Suprapubic skin (tissue), 4 donors: ENCODE measurements around the gene NINL. TPM values are rescaled to one million over a fixed set of nuclear protein-coding genes. Genes with fewer than 3 reads are reported as not detected.

Experiments used
- DNase-seq, 2 donors: peaks; one replicate each; pipeline ENCODE4 v3.0.0-alpha.2; 2019; ENCODE audit warnings: low spot score in 2 of 2
- H3K27ac ChIP-seq: fragments of 200-600 bp; sonication (generic); one replicate; pipeline ENCODE4 v1.5.1; 2019
- H3K27me3 ChIP-seq: fragments of 200-600 bp; sonication (generic); one replicate; pipeline ENCODE4 v1.5.1; 2019
- H3K36me3 ChIP-seq: fragments of 200-600 bp; sonication (generic); one replicate; pipeline ENCODE4 v1.5.1; 2019
- H3K4me1 ChIP-seq: fragments of 200-600 bp; sonication (generic); one replicate; pipeline ENCODE4 v1.5.1; 2019
- H3K4me3 ChIP-seq: fragments of 200-600 bp; sonication (generic); one replicate; pipeline ENCODE4 v1.5.1; 2019; ENCODE audit warnings: mild to moderate bottlenecking
- H3K9me3 ChIP-seq: fragments of 200-600 bp; sonication (generic); one replicate; pipeline ENCODE4 v1.5.1; 2019
- EP300 ChIP-seq: sonication (generic); formaldehyde crosslinking; IDR thresholded peaks from one replicate; pipeline ENCODE4 v1.6.1; 2017; ENCODE audit warnings: antibody characterized with exemption
- POLR2A ChIP-seq, 2 donors: fragments of 450-650 bp; IDR thresholded peaks; one replicate each; pipeline ENCODE4 v1.6.1; 2017; ENCODE audit warnings: antibody characterized with exemption in 2 of 2, mild to moderate bottlenecking in 2 of 2, moderate library complexity in 2 of 2
- POLR2AphosphoS5 ChIP-seq, 3 donors: sonication (generic); formaldehyde crosslinking; IDR thresholded peaks; one replicate each; pipeline ENCODE4 v1.6.1; 2017; ENCODE audit warnings: antibody characterized with exemption in 3 of 3
- WGBS: methylation state at CpG from one replicate; pipeline ENCODE4 v1.1.5; 2018; 5-methylcytosine and 5-hydroxymethylcytosine counted together
- total RNA-seq, 4 donors: library from RNA; depleted of rRNA; stranded (reverse); fragments of >200 nt; gene quantifications; one replicate each; pipeline ENCODE4 v1.1.0, GENCODE V29; 2016
- TF ChIP-seq, protein P1 (sequence below), 2 donors: fragments of 200-600 bp in 1 of 2; fragments of 450-650 bp in 1 of 2; sonication (generic) in 1 of 2; IDR thresholded peaks; one replicate each; pipeline ENCODE4 v1.5.1; 2016 to 2019; ENCODE audit warnings: antibody characterized with exemption in 2 of 2, mild to moderate bottlenecking in 1 of 2, moderate library complexity in 1 of 2

The NINL gene
- total RNA-seq, 4 donors from 2014 or later = 2.0 to 6.9 (median 2.6) TPM

DNA sequence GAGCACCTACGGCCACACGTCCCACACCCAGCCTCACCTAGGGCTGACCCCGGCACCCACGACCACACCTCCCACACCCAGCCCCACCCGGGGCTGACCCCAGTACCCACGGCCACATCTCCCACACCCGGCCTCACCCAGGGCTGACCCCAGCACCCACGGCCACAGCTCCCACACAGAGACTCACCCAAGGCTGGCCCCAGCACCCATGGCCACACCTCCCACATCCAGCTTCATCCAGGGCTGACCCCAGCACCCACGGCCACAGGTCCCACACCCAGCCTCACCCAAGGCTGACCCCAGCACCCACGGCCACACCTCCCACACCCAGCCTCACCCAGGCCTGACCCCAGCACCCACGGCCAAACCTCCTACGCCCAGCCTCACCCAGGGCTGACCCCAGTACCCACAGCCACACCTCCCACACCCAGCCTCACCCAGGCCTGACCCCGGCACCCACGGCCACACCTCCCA lies 36.7 kb downstream of the NINL start:
- no peaks in the 10 kb centered on the region for H3K36me3 ChIP-seq
- no peak overlapping the region for H3K27ac ChIP-seq
- peaks cover 10% of the 10 kb centered on the region for H3K4me1 ChIP-seq
- 69% methylated on average over 12 of the region's 14 CpGs for WGBS
- DNase-seq = no peak
- H3K4me3 ChIP-seq = no peak overlapping the region
- H3K27me3 ChIP-seq = no peaks in the 10 kb centered on the region
- H3K9me3 ChIP-seq = no peaks in the 10 kb centered on the region
- TF ChIP-seq POLR2AphosphoS5 (IDR thresholded peaks at IDR 0.05) (no peak), EP300 (no peak), POLR2A (IDR thresholded peaks at IDR 0.05) (no peak)
- TF ChIP-seq, protein P1, sequence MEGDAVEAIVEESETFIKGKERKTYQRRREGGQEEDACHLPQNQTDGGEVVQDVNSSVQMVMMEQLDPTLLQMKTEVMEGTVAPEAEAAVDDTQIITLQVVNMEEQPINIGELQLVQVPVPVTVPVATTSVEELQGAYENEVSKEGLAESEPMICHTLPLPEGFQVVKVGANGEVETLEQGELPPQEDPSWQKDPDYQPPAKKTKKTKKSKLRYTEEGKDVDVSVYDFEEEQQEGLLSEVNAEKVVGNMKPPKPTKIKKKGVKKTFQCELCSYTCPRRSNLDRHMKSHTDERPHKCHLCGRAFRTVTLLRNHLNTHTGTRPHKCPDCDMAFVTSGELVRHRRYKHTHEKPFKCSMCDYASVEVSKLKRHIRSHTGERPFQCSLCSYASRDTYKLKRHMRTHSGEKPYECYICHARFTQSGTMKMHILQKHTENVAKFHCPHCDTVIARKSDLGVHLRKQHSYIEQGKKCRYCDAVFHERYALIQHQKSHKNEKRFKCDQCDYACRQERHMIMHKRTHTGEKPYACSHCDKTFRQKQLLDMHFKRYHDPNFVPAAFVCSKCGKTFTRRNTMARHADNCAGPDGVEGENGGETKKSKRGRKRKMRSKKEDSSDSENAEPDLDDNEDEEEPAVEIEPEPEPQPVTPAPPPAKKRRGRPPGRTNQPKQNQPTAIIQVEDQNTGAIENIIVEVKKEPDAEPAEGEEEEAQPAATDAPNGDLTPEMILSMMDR (IDR thresholded peaks at IDR 0.05) = no peak

DNA sequence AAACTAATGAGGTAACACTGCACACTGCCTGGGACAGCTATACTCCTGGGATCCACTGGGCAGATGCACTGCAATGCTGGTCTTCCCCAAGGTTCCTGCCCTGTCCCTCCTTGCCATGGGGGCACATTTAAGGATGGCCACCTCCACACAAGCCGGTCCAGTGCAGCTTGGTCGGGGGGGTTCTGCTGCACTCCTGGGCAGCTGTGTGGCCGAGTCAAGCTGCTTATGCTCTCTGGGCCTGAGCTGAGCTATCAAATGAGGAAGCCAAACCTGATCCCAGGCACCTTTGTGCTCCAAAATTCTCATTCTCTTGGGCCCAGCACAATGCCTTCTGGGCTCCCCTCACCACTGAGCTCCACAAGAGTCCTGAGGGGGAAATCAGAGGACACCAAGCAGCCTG lies 37.3 kb downstream of the NINL start:
- Histone ChIP-seq H3K36me3 (no peaks in the 10 kb centered on the region), H3K27ac (no peak overlapping the region), H3K9me3 (no peaks in the 10 kb centered on the region), H3K4me1 (peaks cover 7% of the 10 kb centered on the region), H3K27me3 (no peaks in the 10 kb centered on the region), H3K4me3 (no peak overlapping the region)
- no peak for TF ChIP-seq POLR2AphosphoS5 (IDR thresholded peaks at IDR 0.05)
- no peak for TF ChIP-seq POLR2A (IDR thresholded peaks at IDR 0.05)
- no peak for TF ChIP-seq EP300
- DNase-seq = no peak
- 67% methylated on average over 3 of the region's 3 CpGs for WGBS

- Histone ChIP-seq H3K4me3 (no peak overlapping the region), H3K27me3 (no peaks in the 10 kb centered on the region), H3K27ac (no peak overlapping the region), H3K9me3 (no peaks in the 10 kb centered on the region), H3K4me1 (peaks cover 7% of the 10 kb centered on the region), H3K36me3 (no peaks in the 10 kb centered on the region)
- TF ChIP-seq, protein P1 (IDR thresholded peaks at IDR 0.05) = no peak
- TF ChIP-seq POLR2A (IDR thresholded peaks at IDR 0.05) (no peak), EP300 (no peak), POLR2AphosphoS5 (IDR thresholded peaks at IDR 0.05) (no peak)
- WGBS = 77% methylated on average over 4 of the region's 4 CpGs
- DNase-seq = no peak
Measured at GRCh38 chr20:25547063-25547462, 38.3 kb downstream of the NINL start.

GRCh38 chr20:25546048-25546447 lies 39.3 kb downstream of the NINL start:
- peaks cover 7% of the 10 kb centered on the region for H3K4me1 ChIP-seq
- no peaks in the 10 kb centered on the region for H3K27me3 ChIP-seq
- H3K36me3 ChIP-seq = no peaks in the 10 kb centered on the region
- 84% methylated on average over 4 of the region's 4 CpGs for WGBS
- H3K4me3 ChIP-seq = no peak overlapping the region
- TF ChIP-seq POLR2A (IDR thresholded peaks at IDR 0.05) (no peak), EP300 (no peak), POLR2AphosphoS5 (IDR thresholded peaks at IDR 0.05) (no peak)
- TF ChIP-seq, protein P1 (IDR thresholded peaks at IDR 0.05) = no peak
- no peak overlapping the region for H3K27ac ChIP-seq
- DNase-seq = no peak
- no peaks in the 10 kb centered on the region for H3K9me3 ChIP-seq

DNA sequence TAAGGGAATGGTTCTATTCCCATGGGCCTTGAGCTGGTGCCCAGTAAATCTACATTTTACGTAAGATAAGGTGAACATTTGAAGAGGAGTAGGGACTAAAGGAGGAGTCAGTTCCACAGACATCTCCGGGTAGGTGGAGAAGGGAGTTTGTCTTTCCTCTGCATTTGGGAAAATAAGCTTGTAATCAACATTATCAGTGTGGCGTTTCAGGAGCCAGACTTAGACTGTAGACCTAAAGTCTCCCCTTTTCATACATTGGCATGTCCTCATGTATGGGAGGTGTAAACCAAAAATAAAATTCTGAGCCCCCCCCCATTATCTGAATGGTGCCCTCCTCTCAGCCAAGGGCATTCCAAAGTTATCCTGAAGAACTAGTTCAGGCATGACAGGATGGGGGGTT lies 40.2 kb downstream of the NINL start:
- Histone ChIP-seq H3K4me3 (no peak overlapping the region), H3K36me3 (no peaks in the 10 kb centered on the region), H3K27ac (no peak overlapping the region), H3K27me3 (no peaks in the 10 kb centered on the region), H3K4me1 (peaks cover 11% of the 10 kb centered on the region), H3K9me3 (no peaks in the 10 kb centered on the region)
- TF ChIP-seq EP300 (no peak), POLR2A (IDR thresholded peaks at IDR 0.05) (no peak), POLR2AphosphoS5 (IDR thresholded peaks at IDR 0.05) (no peak)
- TF ChIP-seq, protein P1 (IDR thresholded peaks at IDR 0.05) = no peak
- DNase-seq = no peak
- WGBS = 95% methylated on average over 3 of the region's 3 CpGs

DNA sequence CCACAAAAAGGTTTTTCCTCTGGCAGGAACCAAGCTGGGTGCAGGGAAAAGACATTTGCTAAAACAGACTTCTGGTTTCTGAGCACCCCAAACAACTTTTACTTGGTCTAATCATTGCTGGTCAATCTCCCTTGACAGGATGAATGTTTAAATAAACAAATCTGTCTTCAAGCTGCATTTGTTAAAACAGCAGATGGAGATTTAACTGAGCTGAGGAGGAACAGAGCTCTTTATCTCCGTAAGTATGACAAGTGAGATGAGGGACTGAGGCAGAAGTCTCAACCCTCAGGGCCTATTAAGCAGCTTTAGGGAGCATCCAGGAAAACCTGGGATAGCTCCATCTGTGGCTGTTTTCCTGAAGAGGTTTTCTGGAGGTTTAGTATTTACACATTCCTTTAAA lies 40.6 kb downstream of the NINL start:
- no peaks in the 10 kb centered on the region for H3K9me3 ChIP-seq
- no peaks in the 10 kb centered on the region for H3K36me3 ChIP-seq
- H3K4me1 ChIP-seq = peaks cover 14% of the 10 kb centered on the region
- no peak for DNase-seq
- no peaks in the 10 kb centered on the region for H3K27me3 ChIP-seq
- no peak overlapping the region for H3K27ac ChIP-seq
- 86% methylated on average over 1 of the region's 1 CpG for WGBS
- no peak overlapping the region for H3K4me3 ChIP-seq
- no peak for TF ChIP-seq EP300
- TF ChIP-seq, protein P1 (IDR thresholded peaks at IDR 0.05) = no peak
- TF ChIP-seq POLR2AphosphoS5 (IDR thresholded peaks at IDR 0.05) = no peak
- no peak for TF ChIP-seq POLR2A (IDR thresholded peaks at IDR 0.05)
